ENCODE measurements around the gene ANKRD28.

DNA sequence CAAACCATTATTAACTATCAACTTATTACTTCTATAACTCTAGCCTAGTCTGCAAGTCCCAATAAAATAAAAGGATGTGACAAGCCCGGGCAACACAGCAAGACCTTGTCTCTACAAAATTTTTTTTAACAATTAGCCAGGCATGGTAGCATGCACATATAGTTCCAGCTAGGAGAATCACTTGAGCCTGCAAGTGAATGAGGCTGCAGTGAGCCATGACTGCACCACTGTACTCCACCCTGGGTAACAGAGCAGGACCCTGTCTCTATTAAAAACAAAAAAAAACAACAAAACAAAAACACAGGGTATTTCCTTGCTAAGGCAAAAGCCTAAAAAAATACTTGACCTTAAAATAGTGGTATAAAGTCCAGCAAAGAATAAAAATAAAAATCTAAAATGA lies 31.4 kb downstream of the ANKRD28 start:
- TF ChIP-seq, protein P1, sequence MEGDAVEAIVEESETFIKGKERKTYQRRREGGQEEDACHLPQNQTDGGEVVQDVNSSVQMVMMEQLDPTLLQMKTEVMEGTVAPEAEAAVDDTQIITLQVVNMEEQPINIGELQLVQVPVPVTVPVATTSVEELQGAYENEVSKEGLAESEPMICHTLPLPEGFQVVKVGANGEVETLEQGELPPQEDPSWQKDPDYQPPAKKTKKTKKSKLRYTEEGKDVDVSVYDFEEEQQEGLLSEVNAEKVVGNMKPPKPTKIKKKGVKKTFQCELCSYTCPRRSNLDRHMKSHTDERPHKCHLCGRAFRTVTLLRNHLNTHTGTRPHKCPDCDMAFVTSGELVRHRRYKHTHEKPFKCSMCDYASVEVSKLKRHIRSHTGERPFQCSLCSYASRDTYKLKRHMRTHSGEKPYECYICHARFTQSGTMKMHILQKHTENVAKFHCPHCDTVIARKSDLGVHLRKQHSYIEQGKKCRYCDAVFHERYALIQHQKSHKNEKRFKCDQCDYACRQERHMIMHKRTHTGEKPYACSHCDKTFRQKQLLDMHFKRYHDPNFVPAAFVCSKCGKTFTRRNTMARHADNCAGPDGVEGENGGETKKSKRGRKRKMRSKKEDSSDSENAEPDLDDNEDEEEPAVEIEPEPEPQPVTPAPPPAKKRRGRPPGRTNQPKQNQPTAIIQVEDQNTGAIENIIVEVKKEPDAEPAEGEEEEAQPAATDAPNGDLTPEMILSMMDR (conservative IDR thresholded peaks at IDR 0.05; ENCODE audit: low read depth, low read length), result no peak
- TF ChIP-seq EZH2phosphoT487 (IDR thresholded peaks at IDR 0.05; ENCODE audit: borderline replicate concordance, low read length), result no peak

Data from PC-3 (cell line).